NB4 (cell line): ENCODE results near the gene C5.

Source experiments
- DNase-seq: peaks from one replicate; pipeline ENCODE4 v3.0.0; 2010; ENCODE audit warnings: low read depth
- H3K4me3 ChIP-seq: one replicate; pipeline ENCODE4 v1.5.1; 2011; ENCODE audit warnings: mild to moderate bottlenecking, low read depth, low read length, moderate library complexity
- MYC ChIP-seq: IDR thresholded peaks from 2 replicates; pipeline ENCODE4 v1.6.1; 2011; ENCODE audit warnings: low read depth, low read length
- POLR2A ChIP-seq: IDR thresholded peaks from 2 replicates; pipeline ENCODE4 v1.6.1; 2011; ENCODE audit warnings: mild to moderate bottlenecking; ENCODE audit not compliant: insufficient read length; ENCODE audit errors: extremely low read depth
- TF ChIP-seq, protein P1 (sequence below): IDR thresholded peaks from one replicate; pipeline ENCODE4 v1.5.1; 2012; ENCODE audit warnings: low read depth, low read length
- TF ChIP-seq, protein P2 (sequence below): IDR thresholded peaks from 2 replicates; pipeline ENCODE4 v1.6.1; 2011; ENCODE audit warnings: low read depth, low read length

The C5 gene

DNA sequence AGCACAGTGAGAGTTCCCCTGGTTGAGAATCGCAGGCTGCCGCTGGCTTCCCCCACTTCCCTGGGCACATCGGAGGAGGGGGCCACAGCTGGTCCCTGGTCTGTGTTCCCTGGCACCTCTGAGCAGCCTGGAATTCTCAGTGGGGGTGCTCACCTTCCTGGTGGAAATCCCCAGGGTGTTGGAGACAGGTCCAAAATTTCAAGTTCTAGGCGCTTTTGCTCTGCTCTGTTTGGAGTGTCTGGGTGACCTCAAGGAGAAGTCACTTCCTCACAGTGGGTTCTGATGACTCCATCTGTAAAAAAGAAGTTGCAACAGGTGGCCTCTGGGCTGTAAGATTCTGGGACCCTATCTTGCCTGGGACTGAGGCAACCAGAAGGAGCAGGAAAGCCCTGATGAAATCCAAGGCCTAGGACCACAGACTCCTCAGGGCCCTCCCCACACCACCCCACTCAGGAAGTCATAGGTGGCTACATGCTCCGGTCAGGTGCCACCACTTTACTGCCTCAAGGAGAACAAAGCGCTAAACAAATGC, 123.6 kb downstream of the C5 start, which contains the start of gene TRAF1:
TSS of gene TRAF1 (minus strand) at position 400 of the 532 bp plus-strand sequence. CDS start 721 bp downstream, outside the sequence.
- TF ChIP-seq POLR2A (no peak), MYC (no peak)
- TF ChIP-seq, protein P1, sequence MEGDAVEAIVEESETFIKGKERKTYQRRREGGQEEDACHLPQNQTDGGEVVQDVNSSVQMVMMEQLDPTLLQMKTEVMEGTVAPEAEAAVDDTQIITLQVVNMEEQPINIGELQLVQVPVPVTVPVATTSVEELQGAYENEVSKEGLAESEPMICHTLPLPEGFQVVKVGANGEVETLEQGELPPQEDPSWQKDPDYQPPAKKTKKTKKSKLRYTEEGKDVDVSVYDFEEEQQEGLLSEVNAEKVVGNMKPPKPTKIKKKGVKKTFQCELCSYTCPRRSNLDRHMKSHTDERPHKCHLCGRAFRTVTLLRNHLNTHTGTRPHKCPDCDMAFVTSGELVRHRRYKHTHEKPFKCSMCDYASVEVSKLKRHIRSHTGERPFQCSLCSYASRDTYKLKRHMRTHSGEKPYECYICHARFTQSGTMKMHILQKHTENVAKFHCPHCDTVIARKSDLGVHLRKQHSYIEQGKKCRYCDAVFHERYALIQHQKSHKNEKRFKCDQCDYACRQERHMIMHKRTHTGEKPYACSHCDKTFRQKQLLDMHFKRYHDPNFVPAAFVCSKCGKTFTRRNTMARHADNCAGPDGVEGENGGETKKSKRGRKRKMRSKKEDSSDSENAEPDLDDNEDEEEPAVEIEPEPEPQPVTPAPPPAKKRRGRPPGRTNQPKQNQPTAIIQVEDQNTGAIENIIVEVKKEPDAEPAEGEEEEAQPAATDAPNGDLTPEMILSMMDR: no peak
- TF ChIP-seq, protein P2, sequence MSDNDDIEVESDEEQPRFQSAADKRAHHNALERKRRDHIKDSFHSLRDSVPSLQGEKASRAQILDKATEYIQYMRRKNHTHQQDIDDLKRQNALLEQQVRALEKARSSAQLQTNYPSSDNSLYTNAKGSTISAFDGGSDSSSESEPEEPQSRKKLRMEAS: no peak
- no peak within 1 kb of the TSS for H3K4me3 ChIP-seq
- peak; percentile 75 for DNase-seq

DNA sequence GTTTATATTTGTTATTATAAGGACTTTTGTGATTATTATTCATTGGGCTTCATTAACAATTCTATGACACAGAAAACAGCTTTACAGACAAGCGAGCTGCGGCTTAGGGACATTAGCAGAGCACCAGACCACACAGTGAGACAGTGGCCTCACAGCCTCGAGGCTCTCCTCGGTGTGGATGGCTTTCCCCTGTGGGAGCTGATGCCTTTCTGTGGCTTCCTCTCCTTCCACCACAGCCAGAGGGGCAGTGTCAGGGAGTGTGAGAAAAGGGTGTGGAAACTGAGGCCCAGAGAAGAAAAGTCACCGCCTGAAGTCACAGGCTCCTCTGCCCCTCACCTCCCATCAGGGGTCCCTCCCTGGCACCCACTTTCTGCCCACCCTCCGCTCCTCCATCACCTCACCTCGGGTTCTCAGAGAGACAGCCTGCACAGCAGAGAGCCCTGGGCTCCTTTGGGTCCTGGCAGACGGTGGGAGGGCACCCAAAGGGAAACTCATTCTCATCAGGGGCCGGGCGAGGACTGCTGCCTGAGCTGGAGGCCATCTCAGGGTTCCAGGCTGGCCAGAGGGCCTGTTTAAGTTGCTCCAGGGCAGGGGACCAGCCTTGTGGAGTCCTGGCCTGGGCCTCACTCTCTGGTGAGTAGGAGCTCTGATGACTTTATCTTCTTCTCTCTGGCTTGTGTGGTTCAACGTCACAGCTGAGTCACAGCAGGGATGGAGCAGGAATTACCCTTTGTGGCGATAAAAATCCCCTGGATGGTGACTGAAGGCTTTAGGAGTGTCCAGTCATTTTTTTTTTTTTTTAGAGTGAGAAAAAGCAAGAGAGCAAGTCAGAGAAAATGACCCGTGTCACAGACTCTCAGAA, 124.3 kb downstream of the C5 start:
- TF ChIP-seq POLR2A: no peak
- no peak for TF ChIP-seq MYC
- TF ChIP-seq, protein P2: no peak
- TF ChIP-seq, protein P1: no peak
- peak; percentile 62 for DNase-seq
- H3K4me3 ChIP-seq: no peak overlapping the region

DNA sequence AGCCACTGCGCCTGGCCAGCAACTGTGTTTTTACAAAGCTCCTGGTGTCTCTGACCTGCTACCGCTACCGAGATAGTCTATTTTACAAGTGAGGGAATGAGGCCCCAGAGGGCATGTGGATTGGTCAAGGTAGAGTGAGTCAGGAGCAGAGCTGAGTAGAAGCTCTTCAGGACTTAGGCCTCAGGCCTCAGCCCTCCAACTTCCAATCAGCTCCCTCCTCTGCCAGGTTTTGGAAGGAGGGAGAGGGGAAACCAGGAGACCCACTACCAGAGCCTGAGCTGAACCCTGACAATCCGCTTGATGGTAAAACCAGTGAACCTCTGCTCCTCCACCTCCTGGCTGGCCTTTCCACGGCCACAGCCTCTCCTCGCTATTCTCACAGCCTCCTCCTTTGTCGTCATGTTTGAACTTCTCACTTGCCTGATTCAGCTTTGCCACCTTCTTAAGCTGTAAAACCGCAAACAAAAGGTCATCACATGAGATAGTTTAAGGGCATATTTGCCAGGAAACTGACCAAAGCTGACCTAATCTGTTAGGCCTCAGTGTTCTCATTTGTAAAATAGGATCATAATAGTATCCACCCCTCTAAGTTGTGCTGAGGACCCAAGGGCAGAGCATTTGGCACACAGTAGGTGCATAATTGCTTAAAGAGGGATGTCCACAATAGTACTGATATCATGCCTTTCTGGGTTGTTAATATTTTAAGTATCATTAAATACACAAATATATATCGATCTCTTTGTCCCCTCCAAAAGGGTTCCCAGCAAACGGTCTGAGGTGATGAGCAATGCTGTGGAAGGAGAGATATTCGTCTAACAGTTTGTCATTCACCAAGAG, 125.2 kb downstream of the C5 start:
- TF ChIP-seq MYC (no peak), POLR2A (no peak)
- TF ChIP-seq, protein P2: no peak
- no peak overlapping the region for H3K4me3 ChIP-seq
- DNase-seq: no peak

DNA sequence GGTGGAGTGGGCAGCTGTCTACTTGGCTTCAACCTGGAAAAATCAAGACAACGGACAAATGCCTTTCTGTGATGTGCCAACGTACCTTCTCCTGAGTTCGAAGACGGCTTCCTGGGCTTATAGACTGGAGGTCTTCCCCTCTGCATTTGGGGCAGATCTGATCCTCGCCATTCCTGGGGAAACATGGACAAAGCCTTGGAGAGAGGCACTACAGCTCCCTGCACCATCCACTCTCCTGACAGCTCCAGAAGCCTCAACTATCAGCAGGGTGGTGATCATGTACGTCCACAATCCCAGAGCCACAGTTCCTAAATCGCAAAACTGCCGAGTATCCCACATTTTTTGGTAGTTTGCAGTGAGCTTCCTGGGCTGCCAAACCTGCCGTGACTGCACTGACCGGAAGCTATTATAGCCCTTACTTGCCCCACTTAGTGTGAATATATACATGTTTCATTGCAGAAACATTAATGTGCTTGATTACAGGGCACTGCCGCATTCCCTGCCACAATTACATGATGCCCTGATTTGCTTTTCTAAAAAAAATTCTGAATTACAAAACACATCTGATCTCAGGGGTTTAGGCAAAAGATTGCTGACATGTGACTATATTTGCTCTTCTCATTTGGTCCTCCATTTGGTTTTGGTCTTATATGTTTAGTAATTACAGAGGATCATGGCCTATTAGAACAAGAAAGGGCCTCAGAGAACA, 126.3 kb downstream of the C5 start:
- DNase-seq: no peak
- no peak overlapping the region for H3K4me3 ChIP-seq
- TF ChIP-seq, protein P1: no peak

DNA sequence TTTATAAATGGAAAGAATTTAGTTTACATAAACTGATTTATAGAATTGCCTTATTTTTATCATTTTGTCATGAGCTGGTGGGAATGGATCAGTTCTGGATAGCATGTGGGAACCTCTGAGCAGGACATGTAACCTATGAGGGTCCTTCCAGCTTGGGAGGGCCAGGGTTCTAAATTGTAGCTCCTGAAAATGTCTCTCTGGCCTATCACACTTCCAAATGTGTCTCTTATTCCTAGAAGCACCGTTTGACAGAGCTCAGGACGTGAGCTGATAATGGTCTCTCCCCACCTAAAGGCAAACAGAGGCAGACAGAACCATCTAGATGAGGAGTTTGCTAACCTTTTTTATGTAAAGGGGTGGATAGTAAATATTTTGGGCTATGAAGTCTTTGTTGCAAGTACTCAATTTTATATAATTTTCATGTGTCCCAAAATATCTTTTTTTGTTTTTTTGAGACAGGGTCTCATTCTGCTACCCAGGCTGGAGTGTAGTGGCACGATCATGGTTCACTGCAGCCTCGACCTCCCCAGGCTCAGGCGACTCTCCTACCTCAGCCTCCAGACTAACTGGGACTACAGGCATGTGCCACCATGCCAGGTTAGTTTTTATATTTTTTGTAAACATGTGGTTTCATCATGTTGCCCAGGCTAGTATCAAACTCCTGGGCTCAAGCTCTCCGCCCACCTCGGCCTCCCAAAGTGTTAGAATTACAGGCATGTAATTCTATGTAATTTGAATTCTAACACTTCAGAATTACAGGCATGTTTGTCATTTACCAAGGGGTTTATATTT, 127.5 kb downstream of the C5 start:
- TF ChIP-seq, protein P1: no peak
- TF ChIP-seq, protein P2: no peak
- no peak for TF ChIP-seq MYC
- TF ChIP-seq POLR2A: no peak
- no peak overlapping the region for H3K4me3 ChIP-seq
- DNase-seq: no peak
